Measurements from ENCODE around the gene GSX2.

GSX2 gene

GRCh38 chr4:54077812-54078211, 22.2 kb upstream of the GSX2 start:
- no peak overlapping the region for H3K9ac ChIP-seq (ENCODE audit: low read length in 2 of 2)

DNA sequence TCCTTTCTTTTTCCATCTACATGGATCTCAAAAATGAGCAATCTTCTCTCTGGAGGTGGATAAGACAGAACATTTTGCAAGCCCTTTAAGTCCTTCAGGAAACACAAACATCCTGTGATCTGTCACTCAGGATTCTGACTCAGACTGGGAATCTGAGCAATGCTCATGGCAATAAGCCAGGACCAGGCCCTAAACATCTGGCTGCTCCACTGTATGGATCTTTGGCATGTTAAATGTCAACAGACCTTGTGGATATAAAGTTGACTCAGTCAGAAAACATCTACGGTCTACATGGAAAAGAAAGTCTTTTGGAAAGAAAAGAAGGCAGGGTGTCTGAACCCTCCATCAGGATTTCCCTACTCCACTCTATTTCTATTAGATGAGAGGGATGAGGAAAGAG, 17.8 kb upstream of the GSX2 start:
- Histone ChIP-seq H3K27me3 (ENCODE audit: control insufficient read depth in 1 of 2, insufficient read depth in 2 of 2, low read length in 2 of 2) (peaks cover 0 to 2% of the 10 kb centered on the region in 2 donors), H3K4me1 (ENCODE audit: control insufficient read depth, insufficient read depth, low read length) (no peaks in the 10 kb centered on the region), H3K36me3 (ENCODE audit: control insufficient read depth in 2 of 2, insufficient read depth in 2 of 2, low read length in 2 of 2) (no peaks in the 10 kb centered on the region), H3K9me3 (ENCODE audit: control insufficient read depth in 2 of 2, low read length in 2 of 2) (no peaks in the 10 kb centered on the region), H3K4me3 (ENCODE audit: low read length in 2 of 2) (no peak overlapping the region), H3K9ac (ENCODE audit: low read length in 2 of 2) (no peak overlapping the region), H3K27ac (ENCODE audit: low read length) (no peak overlapping the region)

More at GRCh38 chr4:54077812-54078211, 22.2 kb upstream of the GSX2 start:
- H3K4me3 ChIP-seq (ENCODE audit: low read length in 2 of 2): no peak overlapping the region
- no peak overlapping the region for H3K27ac ChIP-seq (ENCODE audit: low read length)
- H3K36me3 ChIP-seq (ENCODE audit: control insufficient read depth in 2 of 2, insufficient read depth in 2 of 2, low read length in 2 of 2): no peaks in the 10 kb centered on the region
- H3K9me3 ChIP-seq (ENCODE audit: control insufficient read depth in 2 of 2, low read length in 2 of 2): no peaks in the 10 kb centered on the region
- no peaks in the 10 kb centered on the region for H3K4me1 ChIP-seq (ENCODE audit: control insufficient read depth, insufficient read depth, low read length)
- H3K27me3 ChIP-seq (ENCODE audit: control insufficient read depth in 1 of 2, insufficient read depth in 2 of 2, low read length in 2 of 2): no peaks in the 10 kb centered on the region

GRCh38 chr4:54085284-54085683, 14.7 kb upstream of the GSX2 start:
- Histone ChIP-seq H3K27me3 (ENCODE audit: control insufficient read depth in 1 of 2, insufficient read depth in 2 of 2, low read length in 2 of 2) (peaks cover 0 to 2% of the 10 kb centered on the region in 2 donors), H3K9ac (ENCODE audit: low read length in 2 of 2) (no peak overlapping the region), H3K4me3 (ENCODE audit: low read length in 2 of 2) (no peak overlapping the region), H3K27ac (ENCODE audit: low read length) (no peak overlapping the region), H3K4me1 (ENCODE audit: control insufficient read depth, insufficient read depth, low read length) (no peaks in the 10 kb centered on the region), H3K9me3 (ENCODE audit: control insufficient read depth in 2 of 2, low read length in 2 of 2) (no peaks in the 10 kb centered on the region), H3K36me3 (ENCODE audit: control insufficient read depth in 2 of 2, insufficient read depth in 2 of 2, low read length in 2 of 2) (no peaks in the 10 kb centered on the region)

- Histone ChIP-seq H3K27me3 (ENCODE audit: control insufficient read depth in 1 of 2, insufficient read depth in 2 of 2, low read length in 2 of 2) (peaks cover 35 to 39% of the 10 kb centered on the region in 2 donors), H3K27ac (ENCODE audit: low read length) (no peak overlapping the region), H3K9ac (ENCODE audit: low read length in 2 of 2) (no peak overlapping the region), H3K9me3 (ENCODE audit: control insufficient read depth in 2 of 2, low read length in 2 of 2) (no peaks in the 10 kb centered on the region), H3K4me1 (ENCODE audit: control insufficient read depth, insufficient read depth, low read length) (peaks cover 15% of the 10 kb centered on the region), H3K36me3 (ENCODE audit: control insufficient read depth in 2 of 2, insufficient read depth in 2 of 2, low read length in 2 of 2) (no peaks in the 10 kb centered on the region), H3K4me3 (ENCODE audit: low read length in 2 of 2) (no peak overlapping the region)
These were observed 10.1 kb upstream of the GSX2 start for GRCh38 chr4:54089875-54090274.

- Histone ChIP-seq H3K9ac (ENCODE audit: low read length in 2 of 2) (no peak overlapping the region), H3K4me3 (ENCODE audit: low read length in 2 of 2) (no peak overlapping the region), H3K27me3 (ENCODE audit: control insufficient read depth in 1 of 2, insufficient read depth in 2 of 2, low read length in 2 of 2) (peaks cover 40 to 44% of the 10 kb centered on the region in 2 donors), H3K4me1 (ENCODE audit: control insufficient read depth, insufficient read depth, low read length) (peaks cover 15% of the 10 kb centered on the region), H3K36me3 (ENCODE audit: control insufficient read depth in 2 of 2, insufficient read depth in 2 of 2, low read length in 2 of 2) (no peaks in the 10 kb centered on the region), H3K9me3 (ENCODE audit: control insufficient read depth in 2 of 2, low read length in 2 of 2) (no peaks in the 10 kb centered on the region), H3K27ac (ENCODE audit: low read length) (no peak overlapping the region)
These were observed 9.6 kb upstream of the GSX2 start for GRCh38 chr4:54090404-54090803.

GRCh38 chr4:54090804-54091623, 8.9 kb upstream of the GSX2 start:
- Histone ChIP-seq H3K27me3 (ENCODE audit: control insufficient read depth in 1 of 2, insufficient read depth in 2 of 2, low read length in 2 of 2) (peaks cover 42 to 49% of the 10 kb centered on the region in 2 donors), H3K9ac (ENCODE audit: low read length in 2 of 2) (no peak overlapping the region), H3K36me3 (ENCODE audit: control insufficient read depth in 2 of 2, insufficient read depth in 2 of 2, low read length in 2 of 2) (no peaks in the 10 kb centered on the region), H3K4me1 (ENCODE audit: control insufficient read depth, insufficient read depth, low read length) (peaks cover 15% of the 10 kb centered on the region), H3K4me3 (ENCODE audit: low read length in 2 of 2) (peak overlapping the region; percentile 82 to 84), H3K27ac (ENCODE audit: low read length) (no peak overlapping the region), H3K9me3 (ENCODE audit: control insufficient read depth in 2 of 2, low read length in 2 of 2) (no peaks in the 10 kb centered on the region)

DNA sequence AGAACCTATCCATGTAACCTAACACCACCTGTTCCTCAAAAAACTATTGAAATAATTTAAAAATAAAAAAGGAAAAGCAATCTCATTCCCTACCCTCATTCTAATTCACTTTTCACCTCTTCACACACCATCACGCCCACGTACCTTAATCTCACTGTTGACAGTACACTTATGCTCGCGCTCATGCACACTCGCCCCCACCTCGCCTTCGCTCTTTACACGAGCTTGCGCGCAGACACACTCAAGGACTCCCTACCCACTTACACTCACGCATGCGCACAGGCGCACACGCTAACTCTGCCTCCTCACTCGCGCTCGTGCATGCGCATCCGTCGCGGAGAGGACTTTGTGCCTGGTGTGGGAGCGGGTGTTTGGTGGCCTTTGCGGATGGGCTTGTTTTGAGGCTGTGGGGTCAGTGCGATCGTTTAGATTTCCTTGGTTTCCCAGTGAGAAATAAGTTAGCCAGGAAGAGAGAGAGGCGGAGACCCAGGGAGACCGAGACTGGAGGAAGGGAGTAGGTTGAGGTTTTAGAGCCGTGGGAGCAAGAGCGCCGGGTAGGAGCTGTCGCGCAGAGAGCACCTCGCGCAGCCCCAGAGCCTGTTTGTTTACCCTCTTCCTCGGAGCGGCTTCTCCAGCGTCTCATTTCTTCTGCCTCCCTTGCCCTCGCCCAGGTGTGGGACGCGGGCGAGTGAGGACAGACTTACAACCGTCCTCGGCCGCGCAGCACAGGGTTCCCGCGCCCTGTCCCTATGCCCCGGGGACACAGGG, 8.1 kb upstream of the GSX2 start:
- Histone ChIP-seq H3K4me3 (ENCODE audit: low read length in 2 of 2) (peak overlapping the region; percentile 82 to 84), H3K4me1 (ENCODE audit: control insufficient read depth, insufficient read depth, low read length) (peaks cover 15% of the 10 kb centered on the region), H3K27ac (ENCODE audit: low read length) (no peak overlapping the region), H3K9ac (ENCODE audit: low read length in 2 of 2) (peak overlapping the region; percentile 31 to 47), H3K27me3 (ENCODE audit: control insufficient read depth in 1 of 2, insufficient read depth in 2 of 2, low read length in 2 of 2) (peaks cover 49 to 57% of the 10 kb centered on the region in 2 donors), H3K36me3 (ENCODE audit: control insufficient read depth in 2 of 2, insufficient read depth in 2 of 2, low read length in 2 of 2) (no peaks in the 10 kb centered on the region), H3K9me3 (ENCODE audit: control insufficient read depth in 2 of 2, low read length in 2 of 2) (no peaks in the 10 kb centered on the region)

DNA sequence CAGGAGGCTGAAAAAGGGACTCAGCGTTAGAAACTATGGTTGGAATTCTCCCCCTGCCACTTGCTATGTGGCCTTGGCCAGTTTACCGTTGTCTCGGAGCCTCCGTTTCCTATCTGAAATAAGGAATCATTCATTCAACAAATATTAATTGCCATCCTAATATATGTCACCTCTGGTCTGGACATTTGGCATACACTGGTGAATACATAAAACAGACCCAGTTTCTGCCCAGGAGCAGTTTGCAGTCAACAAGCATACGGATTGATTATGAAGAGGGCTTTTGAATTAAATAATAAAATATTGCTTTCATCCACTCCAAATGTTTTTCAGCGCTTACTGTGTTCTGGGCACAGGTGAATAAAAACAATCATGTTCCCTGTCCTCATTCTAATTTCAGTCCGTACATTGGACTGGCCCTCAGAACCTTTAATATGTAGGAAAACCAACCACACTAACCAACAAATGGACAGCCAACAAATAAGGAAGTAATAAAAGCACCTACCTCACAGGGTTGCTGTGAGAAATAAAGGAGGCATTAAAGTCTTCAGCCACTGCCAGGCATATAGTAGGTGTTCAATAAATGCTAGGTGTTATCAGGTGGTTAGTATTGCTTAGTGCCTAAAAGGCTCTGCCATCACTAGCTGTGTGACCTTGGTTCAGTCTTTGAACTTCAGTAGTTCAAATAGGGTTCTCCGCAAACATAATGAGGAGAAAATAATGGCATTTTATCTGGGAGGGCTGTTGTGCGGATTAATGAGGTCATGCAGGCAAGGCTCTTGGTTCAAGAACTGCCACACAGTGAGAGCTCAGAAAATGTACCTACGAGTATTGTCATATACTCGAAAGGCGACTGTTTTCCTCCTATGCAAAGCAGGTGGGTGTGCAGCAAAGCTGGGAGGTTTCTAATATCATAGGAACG, 7.3 kb upstream of the GSX2 start:
- Histone ChIP-seq H3K27ac (ENCODE audit: low read length) (no peak overlapping the region), H3K9ac (ENCODE audit: low read length in 2 of 2) (peak overlapping the region in 1 of 2 donors; percentile 19), H3K27me3 (ENCODE audit: control insufficient read depth in 1 of 2, insufficient read depth in 2 of 2, low read length in 2 of 2) (peaks cover 57 to 66% of the 10 kb centered on the region in 2 donors), H3K36me3 (ENCODE audit: control insufficient read depth in 2 of 2, insufficient read depth in 2 of 2, low read length in 2 of 2) (no peaks in the 10 kb centered on the region), H3K4me1 (ENCODE audit: control insufficient read depth, insufficient read depth, low read length) (peaks cover 15% of the 10 kb centered on the region), H3K4me3 (ENCODE audit: low read length in 2 of 2) (peak overlapping the region; percentile 82 to 84), H3K9me3 (ENCODE audit: control insufficient read depth in 2 of 2, low read length in 2 of 2) (no peaks in the 10 kb centered on the region)

DNA sequence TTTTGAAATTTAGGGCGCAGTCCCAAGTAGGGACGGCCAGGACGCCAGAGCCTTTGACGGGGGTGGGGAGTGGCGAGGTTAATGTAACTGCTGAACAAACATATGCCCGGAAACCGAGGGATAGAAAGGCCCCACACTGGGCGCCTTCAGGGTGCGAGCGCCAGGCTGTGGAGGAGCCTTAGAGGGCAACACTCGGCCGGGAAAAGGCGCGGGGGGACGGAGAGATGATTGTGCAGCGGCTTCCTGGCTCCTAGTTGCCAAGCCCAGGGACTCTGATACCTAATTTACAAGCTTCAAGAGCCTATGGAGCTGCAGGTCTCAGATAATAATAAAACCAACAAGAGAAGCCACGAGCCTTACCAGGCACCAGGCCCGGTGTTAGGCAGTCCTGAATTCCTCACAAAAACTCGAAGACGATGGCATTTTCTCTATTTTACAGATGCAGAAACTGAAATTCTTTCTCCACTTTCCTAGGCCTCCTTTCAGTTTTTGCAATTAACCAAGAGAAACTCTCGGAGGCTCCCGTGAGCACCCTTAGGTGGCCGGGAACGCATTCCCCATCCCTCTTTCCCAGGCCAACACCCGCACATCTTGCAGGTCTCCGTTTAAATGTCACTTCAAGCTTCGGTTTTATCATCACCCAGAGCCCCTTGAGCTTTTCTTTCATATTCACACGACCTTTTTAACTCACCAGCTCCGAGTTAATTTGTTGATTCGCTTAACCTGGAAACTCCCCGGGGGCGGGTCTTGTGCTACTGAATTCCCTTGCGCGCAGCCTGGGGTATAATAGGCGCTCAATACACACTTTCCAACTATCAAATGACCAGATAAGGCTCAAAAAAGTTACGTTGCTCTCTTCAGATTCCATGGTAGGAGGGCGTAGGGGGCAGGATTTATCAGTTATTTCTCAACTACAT, 6.4 kb upstream of the GSX2 start:
- no peak overlapping the region for H3K9ac ChIP-seq (ENCODE audit: low read length in 2 of 2)
- no peak overlapping the region for H3K27ac ChIP-seq (ENCODE audit: low read length)
- H3K36me3 ChIP-seq (ENCODE audit: control insufficient read depth in 2 of 2, insufficient read depth in 2 of 2, low read length in 2 of 2): no peaks in the 10 kb centered on the region
- peaks cover 15% of the 10 kb centered on the region for H3K4me1 ChIP-seq (ENCODE audit: control insufficient read depth, insufficient read depth, low read length)
- H3K4me3 ChIP-seq (ENCODE audit: low read length in 2 of 2): no peak overlapping the region
- H3K9me3 ChIP-seq (ENCODE audit: control insufficient read depth in 2 of 2, low read length in 2 of 2): no peaks in the 10 kb centered on the region
- H3K27me3 ChIP-seq (ENCODE audit: control insufficient read depth in 1 of 2, insufficient read depth in 2 of 2, low read length in 2 of 2): peaks cover 66 to 75% of the 10 kb centered on the region in 2 donors

Measured in stomach smooth muscle (tissue), 2 donors.